Inflammatory macrophage treated with lipopolysaccharide for 1 hour (primary cell): Measurements from ENCODE around the gene MT1H.

ENCODE experiments used
- DNase-seq, 2 donors: peaks; one replicate each; pipeline ENCODE4 v3.0.0-alpha.2; 2020 to 2022

MT1H gene

GRCh38 chr16:56636616-56637413 lies 32.8 kb upstream of the MT1H start:
- no peak for DNase-seq

GRCh38 chr16:56637814-56638750 lies 31.5 kb upstream of the MT1H start, which contains the start of gene MT1A:
Gene MT1A, plus strand, starts transcription at chr16:56638666. Its CDS starts 73 bp downstream, at chr16:56638739.
- peak in 1 of 2 donors; percentile 40 for DNase-seq

GRCh38 chr16:56639045-56639444 lies 30.6 kb upstream of the MT1H start:
- no peak for DNase-seq

- no peak for DNase-seq
Observed at GRCh38 chr16:56640076-56640475, 29.5 kb upstream of the MT1H start.

- no peak for DNase-seq
Observed at GRCh38 chr16:56641166-56641565, 28.4 kb upstream of the MT1H start.

GRCh38 chr16:56643080-56643778 lies 26.4 kb upstream of the MT1H start:
- peak; percentile 73 to 74 for DNase-seq

- DNase-seq = no peak
Observed at GRCh38 chr16:56643833-56644232, 25.8 kb upstream of the MT1H start.

GRCh38 chr16:56645311-56645710 lies 24.3 kb upstream of the MT1H start:
- DNase-seq = no peak

- no peak for DNase-seq
Observed at GRCh38 chr16:56645838-56646237, 23.8 kb upstream of the MT1H start.

- no peak for DNase-seq
Observed at GRCh38 chr16:56647641-56648431, 21.8 kb upstream of the MT1H start.

GRCh38 chr16:56649271-56649670 lies 20.3 kb upstream of the MT1H start:
- DNase-seq = no peak

GRCh38 chr16:56649820-56650219 lies 19.8 kb upstream of the MT1H start:
- no peak for DNase-seq

GRCh38 chr16:56651586-56651985 lies 18.0 kb upstream of the MT1H start, which contains the start of gene MT1B:
Gene MT1B, plus strand, starts transcription at chr16:56651886. Its CDS starts 68 bp downstream, at chr16:56651954.
- DNase-seq = no peak

GRCh38 chr16:56652600-56652999 lies 17.0 kb upstream of the MT1H start:
- DNase-seq = no peak

- no peak for DNase-seq
Observed at GRCh38 chr16:56653218-56653617, 16.4 kb upstream of the MT1H start.

GRCh38 chr16:56657555-56658326 lies 11.9 kb upstream of the MT1H start, which contains the start of gene MT1F:
Gene MT1F, plus strand, starts transcription at chr16:56657959. Its CDS starts 100 bp downstream, at chr16:56658059.
- peak; percentile 71 to 75 for DNase-seq

- no peak for DNase-seq
Observed at GRCh38 chr16:56658327-56658875, 11.2 kb upstream of the MT1H start.

- DNase-seq = no peak
Observed at GRCh38 chr16:56662357-56663354, 7.0 kb upstream of the MT1H start.

GRCh38 chr16:56664506-56664905 lies 5.1 kb upstream of the MT1H start:
- DNase-seq = no peak
